ENCODE results near the gene C19orf25.

C19orf25 gene
- long read RNA-seq, transcript C19orf25-203 (3 exons, 1,837 nt) = major isoform, 25 of 40 reads
- long read RNA-seq, partial matches to known transcripts = 1 of 40 reads
- long read RNA-seq, other reads (novel, unspliced or antisense) = 10 of 40 reads

- peak; percentile 78 for TF ChIP-seq GABPA (IDR thresholded peaks at IDR 0.05; ENCODE audit: low read depth)
- peak; percentile 33 for TF ChIP-seq REST (IDR thresholded peaks at IDR 0.05; ENCODE audit: insufficient replicate concordance, low read depth)
- TF ChIP-seq POLR2AphosphoS5 (IDR thresholded peaks at IDR 0.05; ENCODE audit: low read depth) = peak; percentile 78; the same call in 1 of the 2 replicates
- peak; percentile 20; the same call in 1 of the 2 replicates for TF ChIP-seq SPI1 (IDR thresholded peaks at IDR 0.05; ENCODE audit: borderline replicate concordance, low read depth)
- TF ChIP-seq CTCF (IDR thresholded peaks at IDR 0.05; ENCODE audit: insufficient read depth, low read length) = no peak
- Histone ChIP-seq H3K4me3 (replicated peaks; ENCODE audit: insufficient read depth, low read length) (peak within 1 kb of the TSS; percentile 99), H3K27me3 (ENCODE audit: insufficient read depth, poor library complexity, severe bottlenecking) (no peaks in the 10 kb centered on the region), H3K27ac (replicated peaks) (peak within 1 kb of the TSS; percentile 81)
- peak; percentile 92 to 96 for DNase-seq (ENCODE audit: low read depth in 1 of 2, low spot score in 1 of 2)
Observed at GRCh38 chr19:1478934-1479707, at the start of gene C19orf25. C19orf25 (minus strand) TSS chr19:1479215; CDS start chr19:1478903, 312 bp downstream.

- no peak overlapping the region for H3K27ac ChIP-seq (replicated peaks)
- no peak for DNase-seq (ENCODE audit: low read depth in 1 of 2, low spot score in 1 of 2)
- TF ChIP-seq CTCF (IDR thresholded peaks at IDR 0.05; ENCODE audit: insufficient read depth, low read length) (no peak), SPI1 (IDR thresholded peaks at IDR 0.05; ENCODE audit: borderline replicate concordance, low read depth) (no peak)
- peaks cover 17% of the 10 kb centered on the region for H3K27me3 ChIP-seq (ENCODE audit: insufficient read depth, poor library complexity, severe bottlenecking)
- H3K4me3 ChIP-seq (replicated peaks; ENCODE audit: insufficient read depth, low read length) = no peak overlapping the region
Observed at GRCh38 chr19:1527650-1528309, 48.8 kb upstream of the C19orf25 start.

DNA sequence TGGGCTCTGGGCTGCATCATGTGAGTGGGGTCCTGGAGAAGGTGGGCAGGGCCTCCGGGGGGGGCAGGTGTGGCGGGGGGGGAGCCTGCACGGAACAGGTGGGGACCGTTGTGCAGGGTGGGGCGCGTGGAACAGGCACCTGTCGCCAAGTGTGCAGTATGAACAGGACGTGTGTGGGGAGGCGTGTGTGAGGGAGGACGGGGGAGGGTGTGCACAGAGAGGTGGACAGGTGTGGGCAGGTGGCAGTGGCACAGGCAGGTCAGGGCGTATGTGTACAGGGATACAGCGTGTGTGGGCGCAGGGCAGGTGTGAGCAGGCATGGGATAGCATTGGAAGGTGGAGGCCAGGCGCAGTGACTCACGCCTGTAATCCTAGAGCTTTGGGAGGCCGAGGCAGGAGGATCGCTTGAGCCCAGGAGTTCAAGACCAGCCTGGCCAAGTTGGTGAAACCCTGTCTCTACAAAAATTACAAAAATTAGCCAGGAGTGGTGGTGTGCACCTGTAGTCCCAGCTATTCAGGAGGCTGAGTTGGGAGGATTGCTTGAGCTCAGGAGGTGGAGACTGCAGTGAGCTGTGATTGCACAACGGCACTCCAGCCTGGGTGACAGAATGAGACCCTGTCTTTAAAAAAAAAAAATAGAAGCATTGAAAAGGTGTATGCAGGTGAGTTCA lies 48.1 kb upstream of the C19orf25 start:
- no peak for TF ChIP-seq POLR2AphosphoS5 (IDR thresholded peaks at IDR 0.05; ENCODE audit: low read depth)
- no peak for TF ChIP-seq SPI1 (IDR thresholded peaks at IDR 0.05; ENCODE audit: borderline replicate concordance, low read depth)
- TF ChIP-seq GABPA (IDR thresholded peaks at IDR 0.05; ENCODE audit: low read depth) = no peak
- TF ChIP-seq REST (IDR thresholded peaks at IDR 0.05; ENCODE audit: insufficient replicate concordance, low read depth) = no peak
- TF ChIP-seq CTCF (IDR thresholded peaks at IDR 0.05; ENCODE audit: insufficient read depth, low read length) = no peak
- H3K4me3 ChIP-seq (replicated peaks; ENCODE audit: insufficient read depth, low read length) = no peak overlapping the region
- peaks cover 20% of the 10 kb centered on the region for H3K27me3 ChIP-seq (ENCODE audit: insufficient read depth, poor library complexity, severe bottlenecking)
- no peak for DNase-seq (ENCODE audit: low read depth in 1 of 2, low spot score in 1 of 2)
- no peak overlapping the region for H3K27ac ChIP-seq (replicated peaks)
